GM12878 (cell line): ENCODE measurements around the gene C1orf174.

Source experiments
- CBFB ChIP-seq: IDR thresholded peaks from 2 replicates; pipeline ENCODE4 v1.6.1; 2016; ENCODE audit warnings: antibody characterized with exemption, low read depth
- MXI1 ChIP-seq: fragments of 150-350 bp; IDR thresholded peaks from 2 replicates; pipeline ENCODE4 v1.6.1; 2011; ENCODE audit warnings: low read depth, mild to moderate bottlenecking, inconsistent platforms, low read length, improper control_type of control experiment
- POLR2AphosphoS5 ChIP-seq: IDR thresholded peaks from 2 replicates; pipeline ENCODE4 v1.6.1; 2011; ENCODE audit warnings: mild to moderate bottlenecking, low read length, inconsistent platforms

DNA sequence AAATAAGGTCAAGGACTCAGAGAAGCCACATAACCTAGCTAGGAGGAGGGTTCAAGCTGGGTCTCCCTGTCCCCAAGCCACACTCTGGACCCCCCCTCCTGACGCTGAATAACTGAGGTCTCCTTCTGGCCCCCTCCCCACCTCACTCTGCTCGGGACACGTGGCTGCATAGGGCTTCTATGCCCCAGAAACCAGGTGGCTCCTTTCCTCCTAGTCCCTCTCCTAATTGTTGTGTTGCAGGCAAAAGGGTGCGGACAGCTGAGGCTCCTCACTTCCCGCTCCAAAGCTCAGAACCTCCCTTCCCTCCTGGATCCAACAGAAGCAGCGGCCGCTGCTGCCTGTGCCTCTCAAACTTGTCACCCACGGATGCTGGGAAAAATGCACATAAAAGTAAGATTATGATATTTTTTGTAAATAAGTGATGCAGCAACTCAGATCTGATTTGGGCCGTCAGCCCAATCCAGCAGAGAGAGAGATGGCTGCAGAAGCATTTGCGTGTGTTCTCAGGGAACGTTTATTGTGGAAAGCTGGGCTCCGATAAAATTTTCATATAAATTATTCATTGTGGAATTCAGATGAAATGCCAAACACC is 40.8 kb upstream of the C1orf174 start:
- TF ChIP-seq POLR2AphosphoS5, result no peak
- no peak for TF ChIP-seq CBFB
- TF ChIP-seq MXI1, result no peak
